NCI-H524 (cell line): Measurements from ENCODE around the gene AVPR1B.
"Not testable (repeated sequence)": the region's sequence is repeated elsewhere in the genome, so short reads cannot be mapped to it uniquely, and the experiment has no call there.

Experiments used
- DNase-seq, 2 experiments: peaks; one replicate each; lab custom pipeline; 2025; lab: John Stamatoyannopoulos, UW

AVPR1B gene

GRCh38 chr1:206080026-206080820, 37.0 kb downstream of the AVPR1B start:
- DNase-seq = no peak

GRCh38 chr1:206079135-206079534, 38.1 kb downstream of the AVPR1B start:
- no peak for DNase-seq

- DNase-seq = no peak
Observed at GRCh38 chr1:206075786-206076755, 41.1 kb downstream of the AVPR1B start.

- DNase-seq = no peak
Observed at GRCh38 chr1:206074839-206075238, 42.3 kb downstream of the AVPR1B start.

- no peak for DNase-seq
Observed at GRCh38 chr1:206070627-206071304, 46.4 kb downstream of the AVPR1B start.

GRCh38 chr1:206068314-206068713, 48.9 kb downstream of the AVPR1B start:
- no peak for DNase-seq

GRCh38 chr1:206067486-206068227, 49.5 kb downstream of the AVPR1B start:
- DNase-seq = peak in 1 of 2 experiments; percentile 62

- peak in 1 of 2 experiments; percentile 8 for DNase-seq
Observed at GRCh38 chr1:206066479-206067171, 50.6 kb downstream of the AVPR1B start.

GRCh38 chr1:206065547-206066145, 51.5 kb downstream of the AVPR1B start:
- no peak for DNase-seq

GRCh38 chr1:206064501-206064900, 52.7 kb downstream of the AVPR1B start:
- DNase-seq = not testable (repeated sequence)

GRCh38 chr1:206064001-206064400, 53.2 kb downstream of the AVPR1B start:
- not testable (repeated sequence) for DNase-seq

- no peak for DNase-seq
Observed at GRCh38 chr1:206062464-206062863, 54.7 kb downstream of the AVPR1B start.

- DNase-seq = no peak
Observed at GRCh38 chr1:206060844-206061243, 56.3 kb downstream of the AVPR1B start.
